ENCODE measurements around the gene GALNT4.

GALNT4 gene

GRCh38 chr12:89490922-89491321 lies 33.7 kb downstream of the GALNT4 start:
- no peak for DNase-seq

DNA sequence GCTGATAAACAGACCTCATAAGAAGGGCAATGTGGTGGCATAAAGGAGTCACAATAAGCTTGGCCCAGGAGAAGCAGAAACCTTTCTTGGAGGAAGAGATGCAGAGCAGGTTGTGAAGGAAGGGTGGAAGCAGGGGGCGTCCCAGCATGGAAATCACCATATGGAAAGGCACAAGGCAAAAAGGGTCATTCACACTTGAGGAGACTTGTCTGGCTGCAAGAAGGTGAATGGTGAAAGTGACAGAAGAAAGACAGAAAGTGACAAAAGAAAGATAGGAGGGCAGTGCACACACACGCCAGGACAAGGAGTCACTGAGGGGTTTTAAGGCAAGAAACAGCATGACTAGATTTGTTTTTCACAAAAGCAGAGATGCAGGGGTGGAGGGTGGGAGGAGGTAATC lies 38.3 kb downstream of the GALNT4 start:
- DNase-seq = no peak

DNA sequence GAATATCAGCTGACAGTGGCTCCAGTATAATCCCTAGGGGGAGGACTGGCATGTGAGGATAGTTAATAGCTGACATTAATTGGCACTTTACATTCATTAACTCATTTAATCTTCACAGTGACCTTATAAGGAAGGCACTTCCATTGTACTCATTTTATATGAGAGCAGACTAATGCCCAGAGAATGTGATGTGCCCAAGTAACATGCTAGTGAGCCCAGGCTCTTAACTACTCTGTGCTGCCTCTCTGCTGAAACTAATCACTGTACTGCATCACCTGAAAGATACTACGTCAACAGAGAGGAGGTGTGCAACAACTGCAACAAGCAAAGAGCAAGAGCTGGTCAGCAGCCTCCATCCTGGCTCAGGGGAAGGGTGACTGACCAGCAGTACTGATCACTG lies 40.1 kb downstream of the GALNT4 start:
- DNase-seq = no peak

- no peak for DNase-seq
These were observed 43.2 kb downstream of the GALNT4 start for GRCh38 chr12:89481213-89481914.

- DNase-seq = no peak
These were observed 44.6 kb downstream of the GALNT4 start for GRCh38 chr12:89479982-89480381.

- DNase-seq = no peak
These were observed 46.8 kb downstream of the GALNT4 start for GRCh38 chr12:89477633-89478279.

DNA sequence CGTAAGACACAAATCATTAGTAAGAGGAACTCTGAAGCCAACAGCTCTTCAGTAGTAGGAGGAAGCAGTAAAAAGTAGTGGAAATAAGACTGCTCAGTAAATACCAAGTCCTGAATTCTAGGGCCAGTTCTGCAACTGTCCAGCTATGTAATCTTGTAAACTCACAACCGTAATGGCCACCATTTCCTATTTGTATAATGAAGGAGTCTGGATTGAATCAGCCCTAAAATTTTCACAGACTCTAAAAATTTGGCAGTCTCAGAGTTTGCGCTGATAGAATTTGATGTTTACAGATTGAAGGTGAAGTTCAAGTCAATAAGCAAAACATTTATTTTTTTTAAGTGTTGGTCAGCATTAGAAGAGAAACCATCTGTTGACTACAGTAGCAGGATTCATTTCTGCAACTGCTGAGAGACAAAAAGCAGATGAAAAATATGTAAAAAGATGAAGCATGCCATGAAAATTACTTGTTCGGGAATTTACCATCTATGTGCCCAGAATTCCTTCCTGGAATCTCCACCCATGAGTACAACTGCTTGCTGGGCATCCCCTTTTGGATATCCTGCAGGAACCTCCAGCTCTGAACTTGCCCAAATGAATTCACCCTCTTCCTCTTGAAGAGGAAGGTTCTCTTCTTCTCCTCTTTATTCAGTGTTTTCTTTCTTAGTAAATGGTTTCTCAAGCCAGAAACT lies 47.5 kb downstream of the GALNT4 start:
- no peak for DNase-seq

GRCh38 chr12:89476232-89476631 lies 48.4 kb downstream of the GALNT4 start:
- DNase-seq = no peak

DNA sequence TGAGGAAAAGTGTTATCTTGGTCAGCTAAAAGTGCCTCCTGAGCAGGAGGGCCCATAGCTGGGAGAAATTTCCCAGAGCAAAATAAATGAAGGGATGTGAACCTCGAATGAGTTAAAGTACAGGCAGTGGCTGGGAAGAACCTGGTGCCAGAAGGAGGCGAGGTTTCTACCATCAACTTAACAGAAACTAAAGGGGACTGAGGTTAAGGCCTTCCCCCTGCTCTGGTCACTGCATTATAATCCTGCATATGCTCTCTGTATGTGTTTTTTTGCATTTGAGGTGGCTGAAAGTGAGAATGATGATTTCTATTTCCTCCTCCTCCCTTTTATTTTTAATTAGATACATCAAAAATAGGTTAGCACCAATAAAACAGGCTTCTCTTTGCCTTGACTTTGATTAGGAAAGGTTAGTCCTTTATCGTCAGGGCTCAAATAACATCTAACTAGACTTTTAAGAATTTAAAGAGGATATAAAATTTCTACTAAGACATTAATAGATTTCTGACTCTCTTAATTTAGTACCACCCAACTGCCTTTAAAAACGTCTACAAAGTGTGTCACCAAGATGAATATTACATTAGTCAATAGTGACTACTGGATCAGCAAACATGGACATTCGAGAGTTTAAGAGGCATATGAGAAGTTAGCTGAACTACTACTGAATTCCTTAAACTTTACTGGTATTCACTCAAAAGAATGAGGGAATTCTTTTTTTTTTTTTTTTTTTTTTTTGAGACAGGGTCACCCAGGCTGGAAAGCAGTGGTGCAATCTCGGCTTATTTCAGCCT lies 49.2 kb downstream of the GALNT4 start:
- DNase-seq = no peak

DNA sequence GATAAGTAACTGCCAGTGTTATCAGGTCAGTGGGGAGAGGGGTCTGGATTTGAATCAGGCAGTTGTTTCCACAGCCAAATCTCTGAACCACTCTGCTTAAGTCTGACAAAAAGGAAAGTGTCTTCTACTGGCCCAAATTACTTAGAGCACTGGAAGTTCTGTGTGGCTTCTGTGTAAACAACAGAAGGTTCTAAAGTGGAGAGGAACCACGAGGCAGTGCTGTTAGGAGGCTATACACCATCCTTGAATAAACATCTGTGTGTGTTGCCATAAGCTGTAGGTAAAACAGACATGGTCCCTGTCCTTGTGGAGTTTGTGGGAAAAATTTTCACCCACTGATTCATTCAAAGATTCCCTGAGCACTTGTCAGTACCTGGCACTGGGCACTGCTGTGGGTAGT lies 50.0 kb downstream of the GALNT4 start:
- DNase-seq = no peak

Data from stimulated activated CD4-positive, alpha-beta T cell treated with anti-CD3 and anti-CD28 coated beads, Interleukin-2, amount 100 ng/mL, for 48 hours (primary cell).